GM19099 (cell line): ENCODE data around the gene RAB3C.

Source experiments
- POLR2A ChIP-seq: IDR thresholded peaks from 3 replicates; pipeline ENCODE4 v1.6.1; 2011; ENCODE audit warnings: low read depth; ENCODE audit not compliant: insufficient read length; ENCODE audit errors: extremely low read depth

RAB3C gene

DNA sequence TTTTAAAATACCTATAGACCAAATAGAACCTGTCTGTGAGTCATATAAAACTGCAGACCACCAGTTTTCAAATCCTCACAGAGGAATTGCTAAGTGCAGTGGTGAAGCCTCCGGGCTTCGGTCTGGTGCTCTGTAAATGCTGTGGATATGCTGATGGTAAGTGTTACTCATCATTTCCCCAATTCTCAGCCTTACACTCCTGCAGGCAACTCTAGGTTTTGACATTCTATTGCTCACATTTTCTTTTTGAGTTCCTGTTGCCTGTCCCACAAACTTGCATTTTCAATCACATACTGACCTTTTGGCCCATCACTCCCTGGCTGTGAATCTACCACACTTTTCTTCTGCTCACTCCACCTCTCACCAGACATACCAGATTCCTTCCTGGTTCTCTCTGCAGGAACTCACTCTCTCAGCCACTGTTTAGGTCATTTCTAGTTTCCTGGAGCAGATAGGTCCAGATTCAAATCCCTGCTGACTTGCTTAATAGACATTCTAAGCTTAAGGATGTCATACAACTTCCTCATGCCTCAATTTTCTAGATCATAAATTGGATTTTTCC is 192.9 kb downstream of the RAB3C start:
- TF ChIP-seq POLR2A = no peak

DNA sequence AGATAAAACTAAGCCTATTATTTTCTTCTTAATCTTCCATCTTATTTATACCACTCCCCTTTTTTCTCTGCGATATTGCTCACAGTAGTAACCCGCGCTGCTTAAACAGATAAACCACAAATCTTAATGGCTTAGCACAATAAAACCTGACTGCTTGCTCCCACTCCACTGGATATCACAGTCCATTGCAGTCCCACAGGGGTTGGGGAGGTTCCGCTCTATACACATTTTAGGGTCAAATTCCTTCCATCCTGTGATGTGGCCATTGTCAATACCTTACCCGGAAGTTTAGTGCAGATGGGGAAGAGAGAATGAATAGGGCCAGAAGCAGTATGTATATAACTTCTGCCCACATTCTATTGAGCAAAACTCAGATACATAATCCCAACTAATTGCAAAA is 193.7 kb downstream of the RAB3C start:
- TF ChIP-seq POLR2A = no peak

DNA sequence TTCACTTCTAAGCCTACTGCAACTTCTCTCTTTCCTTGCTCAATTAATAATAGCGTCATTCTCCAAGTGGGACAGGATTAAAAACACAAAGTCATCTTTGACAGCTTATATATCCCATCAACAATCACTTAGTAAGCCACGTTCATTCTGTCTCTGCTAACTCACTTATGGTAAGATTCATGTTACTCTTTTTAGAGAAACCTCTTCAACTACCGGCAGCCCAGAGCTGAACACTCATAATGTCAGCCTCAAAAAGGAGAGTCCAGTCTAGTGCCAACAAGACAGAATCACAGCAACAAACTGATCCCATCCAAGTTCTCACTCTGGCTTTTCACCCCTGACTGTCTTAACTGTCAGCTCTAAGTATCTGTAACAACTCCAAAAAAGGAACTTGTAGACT is 196.0 kb downstream of the RAB3C start:
- no peak for TF ChIP-seq POLR2A

DNA sequence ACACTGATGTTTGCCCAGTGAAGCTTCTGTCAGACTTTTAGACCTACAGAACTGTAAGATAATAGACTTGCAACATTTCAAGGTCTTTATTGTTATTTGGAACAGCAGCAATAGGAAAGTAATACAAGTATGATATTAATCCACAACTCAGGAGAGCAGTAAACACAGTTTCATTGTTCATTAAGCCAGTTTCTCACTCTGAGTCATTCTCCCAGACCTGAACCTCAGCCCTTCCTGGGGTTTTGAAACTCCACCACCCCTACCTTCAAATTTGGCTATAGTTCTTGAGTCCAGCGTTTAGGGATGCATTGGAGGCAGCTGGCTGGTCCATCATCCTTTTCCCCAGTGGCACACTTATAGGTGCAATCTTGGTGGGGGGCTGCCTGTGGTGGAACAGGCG is 203.2 kb downstream of the RAB3C start:
- TF ChIP-seq POLR2A = no peak

DNA sequence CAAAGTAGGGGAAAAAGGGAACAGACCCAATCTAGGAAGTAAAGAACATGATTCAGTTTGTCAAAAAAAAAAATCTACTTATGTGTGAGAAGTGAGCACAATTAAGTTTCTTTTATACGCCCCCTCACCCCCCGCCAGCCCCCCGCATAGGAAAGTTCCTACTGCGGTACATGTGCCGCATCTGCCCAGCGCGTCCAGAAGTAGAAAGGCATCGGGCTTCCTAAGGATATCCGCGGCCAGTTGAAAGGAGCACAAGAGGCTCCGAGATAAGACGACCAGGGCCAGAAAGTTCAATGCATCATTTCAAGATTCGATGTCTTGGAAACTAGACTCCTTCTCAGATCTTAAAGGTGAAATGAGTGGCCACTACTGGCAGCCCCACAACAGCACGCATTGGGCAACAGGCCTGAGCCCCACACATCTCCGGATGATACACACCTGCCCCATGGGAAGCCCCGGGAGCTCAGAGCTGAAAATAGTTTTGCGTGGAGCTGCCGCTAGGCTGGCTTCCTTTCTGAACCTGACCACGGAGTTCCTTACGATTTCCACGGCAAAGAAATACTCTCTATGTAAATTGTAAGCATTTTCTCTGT is 203.9 kb downstream of the RAB3C start:
- no peak for TF ChIP-seq POLR2A

DNA sequence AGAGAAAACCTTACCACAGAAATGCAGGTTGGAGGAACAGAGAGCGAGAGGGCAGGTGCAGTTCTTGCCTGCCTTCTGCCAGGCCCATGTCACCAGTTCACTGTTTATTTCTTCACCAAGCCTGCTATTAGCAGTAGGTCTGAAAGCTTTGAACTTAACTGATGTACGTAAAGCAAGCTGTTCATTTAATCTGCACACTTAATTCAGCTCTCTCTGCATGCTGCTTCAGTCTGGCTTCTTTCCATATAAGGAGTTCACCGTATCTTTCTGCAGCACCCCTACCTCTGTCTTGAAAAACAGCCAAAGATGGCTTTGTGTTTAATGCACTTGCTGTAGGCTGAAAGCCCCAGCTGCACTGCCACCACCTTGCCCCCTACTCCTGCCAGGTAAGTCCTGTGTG is 205.1 kb downstream of the RAB3C start:
- no peak for TF ChIP-seq POLR2A

DNA sequence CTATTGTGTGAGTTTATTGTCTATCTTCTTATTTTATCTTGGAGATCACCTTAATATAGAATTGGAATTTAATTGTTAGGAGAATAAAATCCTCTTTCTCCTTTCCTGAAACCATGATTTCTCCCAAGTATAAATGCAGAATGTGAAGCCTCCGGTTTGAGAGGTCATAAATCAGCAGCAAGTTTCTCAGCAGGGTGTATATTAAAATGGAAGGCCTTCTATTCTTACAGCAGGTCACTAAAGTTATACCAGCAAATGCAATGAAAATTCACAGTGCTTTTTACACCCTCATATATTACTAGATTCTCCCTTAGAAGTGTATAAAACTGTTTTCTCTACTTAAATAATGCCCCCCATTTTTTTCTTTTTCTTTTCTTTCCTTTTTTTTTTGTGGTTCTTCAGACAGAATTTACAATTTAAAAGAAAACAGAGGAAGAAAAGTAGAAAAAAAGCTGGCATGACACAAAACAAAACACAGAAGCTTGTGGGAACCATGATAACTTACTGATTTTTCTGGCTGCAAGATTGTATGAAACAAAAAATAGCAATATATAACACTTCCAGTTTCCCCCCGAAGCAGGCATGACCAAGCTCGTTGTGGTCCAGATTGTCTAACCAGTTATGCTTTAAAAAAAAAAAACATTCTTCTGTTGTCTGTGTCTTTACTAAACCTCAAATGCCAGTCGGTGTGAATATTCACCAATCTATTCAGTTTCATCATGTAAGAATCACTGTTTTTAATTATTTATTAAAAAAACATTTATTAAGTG is 211.2 kb downstream of the RAB3C start:
- no peak for TF ChIP-seq POLR2A

DNA sequence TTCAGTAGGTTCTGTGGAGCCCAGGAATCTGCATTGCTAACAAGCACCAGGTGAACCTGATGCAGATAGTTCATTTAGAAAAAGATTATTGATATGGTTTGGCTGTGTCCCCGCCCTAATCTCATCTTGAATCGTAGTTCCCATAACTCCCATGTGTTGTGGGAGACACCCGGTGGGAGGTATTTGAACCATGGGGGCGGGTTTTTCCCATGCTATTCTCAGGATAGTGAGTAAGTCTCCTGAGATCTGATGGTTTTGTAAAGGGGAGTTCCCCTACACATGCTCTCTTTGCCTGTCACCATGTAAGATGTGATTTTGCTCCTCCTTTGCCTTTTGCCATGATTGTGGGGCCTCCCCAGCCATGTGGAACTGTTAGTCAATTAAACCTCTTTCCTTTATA is 212.0 kb downstream of the RAB3C start:
- no peak for TF ChIP-seq POLR2A

DNA sequence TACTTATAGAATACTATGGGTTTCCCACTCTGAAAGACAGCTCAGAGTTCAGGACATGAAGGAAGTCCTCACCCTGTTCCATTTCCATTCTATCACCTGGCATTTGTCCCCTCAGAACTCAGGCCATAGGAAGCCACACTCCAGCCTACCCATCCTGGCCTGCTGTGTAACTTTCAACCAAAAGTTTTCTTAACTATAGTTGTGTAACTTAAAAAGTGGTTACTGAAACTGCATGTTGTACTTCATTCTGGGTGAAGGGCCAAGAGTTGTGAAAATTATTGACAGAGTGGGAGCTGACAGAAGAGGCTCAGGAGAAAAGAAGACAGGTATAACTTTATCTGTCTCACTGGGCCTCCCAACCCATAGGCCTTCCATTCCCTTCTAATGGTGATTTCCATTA is 212.5 kb downstream of the RAB3C start:
- TF ChIP-seq POLR2A = no peak

DNA sequence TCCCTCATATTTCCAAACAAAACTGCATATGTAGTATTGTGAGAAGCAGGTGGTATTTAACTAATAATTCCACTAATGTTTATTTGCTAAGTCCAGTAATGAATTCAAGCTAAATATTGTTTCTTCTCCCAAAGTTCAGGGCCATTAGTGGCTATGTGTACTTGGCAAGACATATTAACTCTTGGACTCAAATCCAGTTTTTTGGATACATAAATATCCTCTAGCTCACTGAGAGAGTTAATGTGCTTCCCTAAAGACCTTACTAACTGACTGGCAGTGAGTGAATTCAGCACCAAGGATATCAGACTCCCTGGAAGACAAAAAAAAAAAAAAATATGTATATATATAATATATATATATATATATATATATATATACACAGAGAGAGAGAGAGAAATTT is 214.1 kb downstream of the RAB3C start:
- no peak for TF ChIP-seq POLR2A

DNA sequence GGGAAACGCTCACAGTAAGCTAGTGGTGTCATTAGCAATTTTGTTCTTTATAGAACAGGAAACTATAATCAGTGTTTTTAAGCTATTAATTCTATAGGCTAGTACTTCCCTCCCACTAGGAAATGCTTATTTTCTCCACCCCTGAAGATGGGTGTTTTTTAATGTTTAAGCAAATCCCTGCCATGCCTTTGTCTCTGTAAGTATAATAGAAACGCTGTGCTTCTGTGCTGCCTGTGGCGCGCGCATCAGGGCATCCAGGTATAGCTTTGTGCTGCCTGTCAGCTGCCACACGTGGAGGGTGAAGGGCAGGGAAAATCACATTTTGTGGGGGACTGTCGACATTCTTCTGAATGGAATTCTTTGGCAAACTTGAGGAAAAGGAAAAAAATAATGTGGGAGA is 217.5 kb downstream of the RAB3C start:
- no peak for TF ChIP-seq POLR2A

DNA sequence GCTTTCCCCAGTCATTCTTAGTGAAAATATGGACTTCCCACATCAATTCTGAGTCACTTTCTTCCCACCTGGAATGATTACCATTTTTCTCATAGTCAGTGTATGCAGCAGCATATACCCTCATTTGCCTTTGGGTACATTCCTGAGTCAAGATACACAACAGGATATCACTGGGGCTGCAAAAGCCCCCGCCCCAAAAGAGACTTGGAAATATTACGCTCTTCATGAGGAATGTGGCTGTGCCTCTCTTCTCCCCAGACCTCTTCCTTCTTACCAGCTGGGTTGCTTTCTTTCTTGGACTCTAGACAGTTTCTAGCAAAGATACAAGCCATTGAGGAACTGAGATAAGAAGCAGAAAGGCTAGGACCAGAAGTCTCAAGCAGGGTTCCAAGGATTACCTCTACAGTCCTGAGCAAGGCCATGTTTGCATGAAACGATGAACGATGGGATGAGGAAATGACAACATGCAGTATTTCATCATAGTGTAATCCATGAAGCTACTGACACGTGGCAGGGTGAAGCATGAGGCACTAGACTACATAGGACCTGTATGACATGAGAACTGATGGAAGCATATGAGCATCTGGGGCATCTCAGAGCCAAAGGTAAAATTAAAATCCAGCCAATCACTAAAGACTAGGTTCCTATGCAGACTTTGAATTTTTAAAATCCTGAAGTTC is 218.1 kb downstream of the RAB3C start:
- no peak for TF ChIP-seq POLR2A

DNA sequence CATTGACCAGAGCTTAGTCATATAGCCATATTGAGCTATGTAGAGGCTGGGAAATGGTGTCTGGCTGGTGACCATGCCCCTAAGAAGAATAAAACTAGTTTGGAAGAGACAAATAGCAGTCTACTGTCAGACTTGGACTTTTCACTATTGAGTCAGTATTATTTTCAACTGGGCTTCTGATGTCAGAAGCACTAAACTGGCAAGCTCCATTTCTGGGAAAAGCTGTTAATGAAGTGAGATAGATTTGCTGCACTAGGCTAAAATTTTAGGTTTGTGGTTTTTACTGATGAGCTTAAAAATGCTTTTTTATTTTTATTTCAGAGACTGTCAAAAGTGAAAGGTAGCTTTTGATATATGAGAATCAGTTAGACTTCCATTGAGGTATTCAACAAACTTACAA is 220.2 kb downstream of the RAB3C start:
- TF ChIP-seq POLR2A = no peak

DNA sequence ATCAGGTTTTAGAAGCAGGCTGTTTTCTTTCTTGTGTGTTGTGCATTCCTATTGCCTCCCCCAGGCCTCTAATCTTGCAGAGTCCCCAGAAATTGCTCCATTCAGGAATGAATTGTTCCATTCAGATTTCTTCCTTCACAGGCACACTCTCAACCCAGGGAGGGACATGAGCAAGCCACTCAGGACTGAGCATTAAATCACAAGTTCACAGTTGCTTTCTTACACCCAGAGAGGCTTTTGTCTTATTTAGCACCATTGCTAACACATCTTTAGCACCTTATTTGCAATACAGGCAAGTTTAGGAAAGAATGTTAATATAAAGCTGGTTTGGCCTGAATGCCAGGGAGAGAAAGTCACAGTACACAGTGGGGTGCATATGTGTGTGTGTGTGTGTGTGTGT is 221.4 kb downstream of the RAB3C start:
- TF ChIP-seq POLR2A = no peak

DNA sequence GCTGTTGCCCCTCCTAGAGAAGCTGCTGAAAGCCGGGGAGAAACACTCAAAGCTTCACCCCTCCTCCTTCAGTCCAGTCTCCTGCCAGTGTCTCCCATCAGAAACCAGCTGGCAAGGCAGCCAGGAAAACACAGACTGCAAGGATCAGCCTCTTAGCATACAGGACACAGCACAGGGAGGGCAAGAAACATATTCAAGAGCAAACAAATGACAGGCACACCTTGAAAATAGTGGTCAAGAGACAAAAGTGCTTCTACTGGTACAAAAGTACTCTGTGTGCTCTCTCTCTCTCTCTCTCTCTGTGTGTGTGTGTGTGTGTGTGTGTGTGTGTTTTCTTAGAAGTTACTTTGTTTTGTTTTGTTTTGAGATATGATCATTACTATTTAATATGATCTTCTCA is 227.2 kb downstream of the RAB3C start:
- TF ChIP-seq POLR2A = no peak

DNA sequence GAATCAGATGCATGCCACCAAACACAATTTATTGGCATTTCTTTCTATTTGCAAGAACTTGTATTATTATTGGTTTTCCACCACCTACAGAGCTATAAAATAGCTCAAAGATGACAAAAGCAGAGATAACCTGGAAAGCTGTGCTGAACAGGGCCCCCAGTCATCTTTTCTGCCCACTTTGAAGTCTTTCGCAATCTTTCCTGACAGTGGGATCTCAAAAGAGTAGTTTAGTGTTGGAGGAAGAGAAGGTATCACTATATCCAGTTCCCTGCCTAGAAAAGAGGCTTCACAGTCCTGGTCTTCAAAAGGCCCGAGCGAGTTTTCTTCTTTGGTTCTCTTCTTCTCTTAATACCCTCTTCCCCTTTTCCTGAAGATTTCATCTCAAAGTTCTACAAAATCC is 231.0 kb downstream of the RAB3C start:
- TF ChIP-seq POLR2A = no peak

DNA sequence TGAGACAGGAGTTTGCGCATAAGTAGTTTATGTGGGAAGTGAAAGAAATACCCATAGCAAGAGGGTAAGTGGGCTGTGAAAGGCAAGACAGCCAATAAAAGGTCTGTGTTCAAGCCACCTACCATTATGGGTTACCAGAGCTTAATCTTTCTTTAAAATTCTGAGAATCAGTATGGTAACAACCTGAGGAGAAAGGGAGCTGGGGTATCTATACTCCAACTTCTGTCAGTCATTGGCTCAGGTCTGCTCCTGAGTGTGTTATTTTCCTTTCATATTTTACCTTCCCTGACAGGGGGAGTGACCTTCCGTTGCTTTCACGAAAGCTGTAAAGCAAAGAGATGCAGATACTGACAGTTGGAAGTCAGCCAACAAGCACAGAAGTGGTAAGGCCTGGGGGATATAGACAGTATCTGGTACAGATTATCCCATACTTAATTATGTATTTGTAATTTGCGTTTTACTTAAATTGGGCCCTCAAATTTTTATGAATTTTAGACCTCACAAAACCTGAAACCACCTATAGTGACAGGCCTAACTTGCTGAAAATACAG is 233.4 kb downstream of the RAB3C start:
- TF ChIP-seq POLR2A = no peak

DNA sequence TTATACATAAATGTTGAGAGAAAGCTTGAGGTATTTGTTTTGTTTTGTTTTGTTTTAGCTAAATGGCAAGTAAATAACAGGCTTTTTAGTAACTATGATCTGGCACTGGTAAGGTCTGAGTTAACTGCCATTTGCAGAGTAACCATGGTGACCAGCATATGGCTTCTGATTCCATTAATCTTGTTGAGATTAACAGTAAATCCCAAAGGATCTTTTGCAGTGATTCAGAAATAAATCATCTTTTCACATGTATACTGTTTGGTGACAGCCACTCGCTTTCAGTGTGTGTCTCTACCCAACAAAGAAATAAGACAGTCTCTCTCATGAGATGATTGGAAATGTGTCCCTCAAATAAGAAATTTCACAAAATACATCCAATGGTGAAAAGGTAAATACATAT is 235.6 kb downstream of the RAB3C start:
- TF ChIP-seq POLR2A = no peak
